Amygdala (tissue), 56 donors: ENCODE results near the gene RIMBP3B.
"Not testable (repeated sequence)": the region's sequence is repeated elsewhere in the genome, so short reads cannot be mapped to it uniquely, and the experiment has no call there.

Experiments
- DNase-seq, 56 donors: peaks; one replicate each; lab custom pipeline; 2025; lab: John Stamatoyannopoulos, UW

The RIMBP3B gene

DNA sequence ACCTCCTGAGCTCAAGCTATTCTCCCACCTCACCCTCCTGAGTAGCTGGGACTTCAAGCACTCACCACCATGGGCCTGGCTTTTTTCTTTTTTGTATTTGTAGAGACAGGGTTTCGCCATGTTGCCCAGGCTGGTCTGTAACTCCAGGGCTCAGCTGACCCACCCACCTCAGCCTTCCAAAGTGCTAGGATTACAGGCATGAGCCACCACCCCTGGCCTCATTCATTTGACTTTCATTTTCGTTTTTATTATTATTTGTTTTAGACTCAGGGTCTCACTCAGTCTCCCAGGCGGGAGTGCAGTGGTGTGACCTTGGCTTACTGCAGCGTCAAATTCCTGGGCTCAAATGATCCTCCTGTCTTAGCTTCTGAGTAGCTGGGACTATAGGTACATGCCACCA is 24.2 kb downstream of the RIMBP3B start:
- DNase-seq = not testable (repeated sequence)

DNA sequence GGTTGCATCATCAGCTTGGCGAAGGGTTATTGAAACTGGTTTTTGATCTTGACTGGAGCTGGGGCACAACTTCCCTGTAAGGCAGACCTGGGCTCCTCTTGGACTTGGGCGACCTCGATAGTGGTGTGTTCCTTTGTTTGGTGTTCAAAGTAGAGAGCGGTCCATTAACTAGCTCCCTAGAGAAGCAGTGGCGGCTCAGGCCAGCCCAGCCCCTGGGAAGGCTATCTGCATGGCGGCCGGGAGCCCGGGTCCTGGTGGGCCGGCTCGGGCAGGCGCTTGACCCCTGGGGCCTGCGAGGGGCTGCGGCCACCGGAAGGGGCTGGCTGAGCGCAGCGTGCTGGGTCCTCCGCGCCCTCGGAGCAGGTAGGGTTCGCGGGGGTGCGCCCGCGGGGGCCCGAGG is 32.8 kb downstream of the RIMBP3B start:
- not testable (repeated sequence) for DNase-seq

DNA sequence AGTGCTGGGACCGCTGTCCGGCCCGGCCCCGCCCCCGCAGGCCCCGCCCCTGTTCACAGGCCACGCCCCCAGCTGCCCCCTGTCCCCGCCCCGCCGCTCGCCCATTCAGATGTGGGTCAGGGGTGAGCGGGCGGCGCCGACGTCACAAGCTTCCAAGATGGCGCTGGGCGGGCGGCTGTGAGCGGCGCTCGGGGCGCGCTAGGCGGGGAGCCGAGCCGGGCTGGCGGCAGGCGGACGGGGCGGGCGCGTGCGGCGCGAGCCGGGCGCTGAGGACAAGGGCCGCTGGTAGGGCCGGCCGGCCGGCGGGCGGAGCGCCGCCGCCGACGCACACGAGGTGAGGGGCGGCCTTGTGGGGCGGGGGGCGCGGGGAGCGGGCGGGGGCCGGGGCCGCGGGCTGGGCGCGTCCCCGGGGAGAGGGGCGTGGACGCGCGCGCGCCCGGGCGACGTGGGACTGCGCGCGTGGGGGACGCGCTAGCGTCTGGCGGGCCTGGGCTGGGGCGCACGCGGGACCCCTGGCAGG is 33.7 kb downstream of the RIMBP3B start, which contains the start of gene HIC2:
Gene HIC2, plus strand, starts transcription at position 145 of the 520 bp plus-strand sequence. CDS start 25,461 bp downstream, outside the sequence.
- not testable (repeated sequence) for DNase-seq

DNA sequence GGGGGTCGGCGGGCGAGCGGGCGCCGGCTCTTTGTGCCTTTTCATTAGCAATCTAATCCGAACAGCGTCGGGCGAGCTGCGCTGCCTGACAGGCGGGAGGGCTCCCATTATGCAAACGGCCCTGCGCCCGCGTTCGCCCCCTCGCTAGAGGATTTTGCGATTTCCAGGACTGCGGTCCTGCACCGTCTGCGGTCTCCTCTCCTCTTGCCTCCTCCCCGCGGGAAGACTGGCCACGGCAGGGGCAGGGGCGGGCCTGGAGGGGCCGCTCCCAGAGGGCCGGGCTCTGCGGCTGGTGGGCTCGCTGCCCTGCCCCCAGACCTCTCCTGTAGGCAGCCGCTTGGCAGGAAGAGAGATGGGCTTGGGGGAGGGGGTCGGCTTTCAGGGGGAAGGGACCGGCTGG is 34.3 kb downstream of the RIMBP3B start:
- DNase-seq = not testable (repeated sequence)

DNA sequence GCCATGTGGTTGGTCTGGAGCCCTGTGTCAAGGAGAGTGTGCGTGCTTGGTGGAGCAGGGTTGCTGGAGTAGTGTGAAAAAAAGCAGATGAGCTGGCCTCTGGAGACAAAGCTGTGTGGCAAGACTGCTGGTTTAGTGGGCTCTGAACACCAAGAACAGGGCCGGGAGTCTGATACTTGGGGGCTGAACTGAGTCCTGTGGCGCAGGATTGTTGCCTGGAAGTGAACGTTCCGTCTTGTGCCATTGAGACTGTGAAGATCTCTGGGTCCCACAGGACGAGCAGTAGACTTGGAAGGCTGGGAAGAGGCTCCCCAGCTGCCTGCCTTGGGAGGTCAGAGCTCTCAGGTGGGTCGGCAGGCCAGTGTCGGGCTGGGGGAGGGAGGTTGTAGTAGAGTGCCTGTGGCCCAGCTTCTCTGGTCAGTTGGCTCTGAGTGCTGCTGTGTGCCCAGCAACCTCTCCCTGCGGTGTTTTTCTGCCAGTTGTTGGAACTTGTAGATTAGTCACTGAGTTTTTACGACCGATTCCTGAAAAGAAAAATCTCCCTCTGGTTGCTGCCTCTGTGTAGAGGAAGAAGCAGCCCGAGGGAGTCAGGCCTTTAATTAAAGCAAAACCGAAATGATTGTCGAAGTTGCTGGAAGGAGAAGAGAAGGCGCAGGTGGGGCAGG is 35.6 kb downstream of the RIMBP3B start:
- DNase-seq = not testable (repeated sequence)

DNA sequence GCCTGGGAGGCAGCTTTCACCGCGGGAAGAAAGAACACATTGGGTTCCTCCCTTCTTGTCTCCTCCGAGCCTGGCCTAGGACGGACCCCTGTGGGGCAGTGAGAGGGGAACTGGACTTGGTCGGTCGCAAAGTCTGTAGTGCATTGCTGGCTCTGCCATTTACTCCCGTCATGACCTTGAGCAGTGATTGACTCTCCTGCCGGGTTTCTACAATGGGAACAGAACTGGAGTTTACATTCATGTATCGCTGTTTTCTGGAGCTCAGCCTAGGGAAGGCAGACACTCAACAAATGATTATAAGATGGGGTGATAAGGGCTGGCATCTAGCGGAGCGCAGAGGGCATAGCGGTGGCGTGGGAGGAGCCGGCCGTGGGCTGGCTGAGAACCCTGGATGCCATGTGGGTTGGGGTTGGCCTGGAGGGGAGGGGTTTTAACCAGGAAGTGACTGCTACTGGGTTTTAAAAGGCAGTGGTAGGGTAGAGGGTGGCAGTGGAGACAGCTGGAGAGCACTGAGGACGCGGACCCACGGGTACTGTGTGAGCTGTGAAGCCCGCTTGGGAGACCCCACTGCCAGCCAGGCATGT is 36.7 kb downstream of the RIMBP3B start:
- not testable (repeated sequence) for DNase-seq

DNA sequence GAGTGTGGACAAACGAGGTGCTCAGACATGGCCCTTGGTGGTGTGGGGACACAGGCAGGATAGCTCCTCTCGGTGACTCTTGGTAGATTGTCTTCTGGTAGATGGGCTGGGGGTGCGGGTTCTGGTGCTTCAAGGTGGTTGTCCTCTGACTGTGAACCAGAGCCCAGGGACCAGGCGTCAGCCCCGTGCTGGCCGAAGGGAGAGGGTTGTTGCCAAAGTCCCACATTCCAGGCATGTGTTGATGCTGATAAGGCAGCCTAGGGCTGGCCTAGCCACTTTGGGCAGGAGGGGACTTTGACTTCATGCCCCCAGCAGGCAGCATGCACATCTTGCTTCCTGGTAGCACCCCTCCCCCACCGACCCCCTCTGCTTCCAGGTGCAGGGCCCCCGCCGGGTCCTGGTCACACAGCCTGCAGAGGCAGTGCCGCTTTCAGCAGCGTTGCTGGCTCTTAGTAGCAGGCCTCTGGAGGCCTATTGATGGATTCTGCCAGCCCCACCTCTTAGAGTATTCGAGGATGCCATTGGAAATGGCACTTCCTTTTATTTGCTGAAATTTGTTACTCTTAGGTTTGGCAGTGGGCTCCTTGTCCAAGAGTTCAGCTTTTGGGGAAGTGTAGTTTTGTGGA is 40.6 kb downstream of the RIMBP3B start:
- not testable (repeated sequence) for DNase-seq

DNA sequence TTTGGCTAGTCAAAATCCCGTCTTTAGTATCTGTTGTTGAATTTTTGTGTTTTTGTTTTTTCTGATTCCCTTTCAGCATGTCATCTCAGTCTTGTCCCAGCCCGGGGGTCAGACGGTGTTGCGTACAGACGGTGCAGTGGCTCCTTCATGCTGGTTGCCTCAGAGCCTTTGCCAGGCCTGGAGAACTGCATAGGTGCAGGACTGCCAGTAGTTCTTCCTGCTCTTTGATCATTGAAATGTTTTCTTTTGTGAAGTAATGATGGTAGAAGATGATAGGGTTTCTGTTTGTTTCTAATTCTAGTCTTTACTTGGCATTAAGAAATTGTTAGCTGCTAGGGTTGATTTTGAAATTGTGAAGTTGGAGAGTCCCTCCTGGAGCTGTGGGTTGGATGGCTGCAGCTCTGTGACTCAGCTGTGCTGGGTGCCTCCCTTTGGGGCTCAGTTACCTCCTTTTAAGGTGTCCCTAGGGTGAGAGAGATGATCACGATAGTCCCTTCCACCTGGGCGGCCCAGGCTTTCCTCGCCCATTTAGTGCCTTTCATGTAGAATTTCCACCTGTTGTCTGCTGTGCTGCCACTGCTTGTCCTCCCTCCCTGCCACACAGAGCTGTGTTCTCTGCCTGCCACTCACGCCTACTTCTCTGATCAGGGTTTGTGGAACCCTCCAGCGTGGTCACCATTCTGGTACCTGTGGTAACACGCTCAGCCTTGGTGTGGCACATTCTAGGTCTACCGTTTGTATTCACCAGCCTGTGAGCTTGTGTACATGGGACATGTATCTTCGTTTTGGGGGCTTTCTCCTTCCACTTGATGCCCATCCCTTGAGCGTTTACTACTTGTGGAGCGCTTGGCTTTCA is 51.1 kb downstream of the RIMBP3B start:
- not testable (repeated sequence) for DNase-seq

DNA sequence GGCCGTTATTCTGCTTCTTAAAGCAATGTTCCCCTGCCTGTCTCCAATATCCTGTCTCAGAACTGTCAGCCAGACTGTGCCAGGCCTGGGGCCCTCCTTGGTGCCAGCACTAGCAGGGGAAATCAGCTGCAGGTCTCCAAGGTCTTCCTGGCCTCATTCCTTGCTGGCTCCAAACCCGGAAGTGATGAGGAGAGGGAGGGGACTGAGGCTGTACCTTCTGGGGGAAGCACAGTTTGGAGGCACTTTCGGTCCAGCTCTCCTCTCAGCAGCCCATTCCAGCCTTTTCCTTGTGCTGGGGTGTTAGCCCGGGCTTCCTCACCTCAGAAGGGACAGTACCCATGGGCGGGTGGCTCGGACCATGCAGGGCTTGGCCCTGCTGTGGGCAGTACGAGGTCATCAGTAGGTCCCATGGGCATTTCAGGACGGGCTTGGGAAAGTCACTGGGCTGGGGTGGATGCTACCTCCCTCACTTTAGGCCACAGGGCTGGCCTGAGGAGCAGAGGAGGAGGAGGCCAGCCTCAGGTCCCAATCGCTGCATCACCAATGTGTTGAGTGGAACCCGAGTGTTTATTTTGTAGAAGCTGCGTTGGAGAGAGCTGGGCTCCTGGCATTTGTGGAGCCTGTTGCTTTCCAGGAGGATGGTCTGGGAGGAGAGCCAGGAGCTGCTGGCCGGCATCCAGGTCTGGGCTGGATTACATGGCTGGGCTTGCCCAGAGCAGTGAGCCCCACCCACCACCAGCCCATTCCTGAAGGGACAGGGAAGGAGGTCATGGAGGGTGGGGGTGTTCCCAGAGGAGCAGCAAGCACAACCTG is 52.7 kb downstream of the RIMBP3B start:
- not testable (repeated sequence) for DNase-seq

DNA sequence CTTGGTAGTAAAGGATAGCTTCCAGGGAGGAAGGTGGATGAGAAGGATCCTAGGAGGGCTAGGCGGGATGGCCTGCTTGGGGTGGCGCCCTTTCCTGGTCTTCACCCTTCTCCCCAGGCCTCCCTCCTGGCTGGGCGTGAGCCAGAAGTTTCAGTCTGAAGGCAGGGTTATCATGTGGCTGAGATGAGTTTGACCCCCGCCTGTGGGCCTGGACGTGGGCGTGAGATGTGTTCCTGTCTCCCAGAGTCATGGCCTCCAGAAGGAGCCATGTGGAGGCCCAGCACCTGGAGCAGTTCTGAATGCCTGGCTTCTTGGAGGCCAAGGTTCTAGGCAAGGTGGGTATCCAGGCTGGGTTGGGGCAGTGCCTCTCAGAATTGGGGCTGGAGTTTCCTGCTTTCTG is 54.5 kb downstream of the RIMBP3B start:
- not testable (repeated sequence) for DNase-seq
